ENCODE data around the gene MAPK10.

- no peak for TF ChIP-seq ZNF274 (IDR thresholded peaks at IDR 0.05; ENCODE audit: insufficient read depth, insufficient read length)
- TF ChIP-seq ZNF24 (IDR thresholded peaks at IDR 0.05), result no peak
- TF ChIP-seq CTCF (IDR thresholded peaks at IDR 0.05 in 2 of 3, conservative IDR thresholded peaks at IDR 0.05 in 1 of 3; ENCODE audit: control insufficient read depth in 2 of 3, extremely low read depth in 1 of 3, insufficient read depth in 1 of 3, low read depth in 3 of 3, low read length in 3 of 3), result no peak
- TF ChIP-seq EZH2 (IDR thresholded peaks at IDR 0.05; ENCODE audit: borderline replicate concordance, control insufficient read depth, low read depth, low read length), result no peak
- TF ChIP-seq RELB (IDR thresholded peaks at IDR 0.05; ENCODE audit: low read depth), result no peak
- TF ChIP-seq CREM (IDR thresholded peaks at IDR 0.05; ENCODE audit: low read depth), result peak; percentile 87
- no peak for TF ChIP-seq ZBTB40 (IDR thresholded peaks at IDR 0.05; ENCODE audit: borderline replicate concordance)
- 0 out of 2 replicates have a peak, but pooled peaks have one; percentile 30 for TF ChIP-seq GATAD2B (conservative IDR thresholded peaks at IDR 0.05; ENCODE audit: low read depth)
Measured at GRCh38 chr4:86359944-86360478, at the start of gene MAPK10.

Data from GM12878 (cell line).